Hematopoietic multipotent progenitor cell treated with erythropoietin and hydrocortisone succinate and interleukin-3 and kit ligand, for 17 days (in vitro differentiated cells): ENCODE data around the gene POLQ.
"Not testable (repeated sequence)": the region's sequence is repeated elsewhere in the genome, so short reads cannot be mapped to it uniquely, and the experiment has no call there.

ENCODE experiments used
- DNase-seq: peaks from one replicate; pipeline ENCODE4 v3.0.0-alpha.2; 2015; ENCODE audit warnings: low spot score

The POLQ gene

DNA sequence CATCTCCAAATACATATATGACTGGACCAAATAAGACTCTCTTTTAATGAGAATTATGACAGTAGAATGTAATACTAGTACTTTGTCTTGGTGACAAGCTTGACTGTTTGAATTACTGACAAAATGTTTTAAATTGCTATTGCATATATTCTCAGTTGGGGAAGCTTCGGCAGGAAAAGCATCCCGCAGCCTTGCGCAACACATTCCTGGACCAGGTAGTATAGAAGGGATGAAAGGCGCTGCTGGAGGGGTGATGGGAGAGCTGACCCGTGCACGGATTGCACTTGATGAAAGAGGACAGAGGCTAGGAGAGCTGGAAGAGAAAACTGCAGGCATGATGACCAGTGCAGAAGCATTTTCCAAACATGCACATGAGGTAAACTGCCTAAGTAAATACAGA, 127.6 kb downstream of the POLQ start:
- DNase-seq: no peak

DNA sequence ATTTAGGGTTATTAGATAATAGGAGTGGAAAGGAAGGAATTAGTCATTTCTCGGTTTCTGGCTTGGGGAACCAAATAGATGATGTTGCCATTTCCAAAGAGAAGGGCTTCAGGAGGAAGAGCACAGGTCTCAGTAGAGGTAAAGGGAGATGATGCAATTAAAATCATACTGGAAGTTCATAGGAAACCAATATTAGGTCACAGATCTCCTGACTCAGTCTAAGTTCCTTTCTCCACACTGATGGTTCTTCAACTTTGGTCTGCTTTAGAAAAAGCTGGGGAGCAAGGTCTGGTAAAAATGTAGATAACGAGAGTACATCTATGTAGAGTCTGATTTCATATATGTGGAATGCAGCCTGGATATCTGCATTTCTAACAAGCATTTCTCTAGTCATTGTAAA, 130.9 kb downstream of the POLQ start:
- no peak for DNase-seq

DNA sequence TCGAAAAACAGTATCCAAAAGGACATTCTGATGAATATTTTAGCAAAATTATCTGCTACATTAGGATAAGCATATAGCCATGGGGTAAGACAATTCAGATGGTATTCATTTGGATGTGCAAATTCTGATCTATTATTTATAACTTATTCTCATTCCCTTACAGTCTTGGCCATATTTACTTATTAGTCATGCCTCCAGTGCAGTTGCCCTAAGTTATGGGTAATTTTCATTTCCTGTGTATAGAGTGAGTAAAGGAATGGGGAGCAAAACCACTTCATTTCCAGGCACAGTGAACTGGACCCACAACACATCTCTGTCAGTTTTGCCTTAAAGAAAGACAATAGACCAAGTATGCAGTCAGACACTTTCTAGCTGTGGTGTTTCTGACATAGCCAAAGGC, 134.3 kb downstream of the POLQ start:
- DNase-seq: no peak

- DNase-seq: no peak
Observed at GRCh38 chr3:121405631-121406030, 140.2 kb downstream of the POLQ start.

GRCh38 chr3:121399820-121400219, 146.0 kb downstream of the POLQ start:
- DNase-seq: no peak

GRCh38 chr3:121398051-121398450, 147.7 kb downstream of the POLQ start:
- not testable (repeated sequence) for DNase-seq

DNA sequence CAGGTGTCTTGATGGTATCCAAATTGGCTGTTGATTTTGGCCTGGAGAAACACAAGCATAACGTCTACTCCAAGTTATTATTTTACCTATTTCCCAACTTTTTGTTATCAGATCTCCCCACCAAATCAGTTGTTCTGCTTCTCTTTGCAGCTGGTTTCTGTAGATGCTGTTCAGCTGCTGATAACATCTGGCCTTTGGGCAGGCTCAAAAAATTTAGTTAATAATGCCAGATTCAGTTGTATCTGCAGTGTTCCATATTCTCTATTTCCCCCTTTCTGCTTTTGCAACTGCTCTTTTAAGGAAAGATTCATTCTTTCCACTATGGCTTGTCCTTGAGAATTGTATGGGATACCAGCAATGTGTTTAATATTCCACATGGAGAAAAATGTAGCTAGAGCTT, 149.8 kb downstream of the POLQ start:
- DNase-seq: not testable (repeated sequence)

DNA sequence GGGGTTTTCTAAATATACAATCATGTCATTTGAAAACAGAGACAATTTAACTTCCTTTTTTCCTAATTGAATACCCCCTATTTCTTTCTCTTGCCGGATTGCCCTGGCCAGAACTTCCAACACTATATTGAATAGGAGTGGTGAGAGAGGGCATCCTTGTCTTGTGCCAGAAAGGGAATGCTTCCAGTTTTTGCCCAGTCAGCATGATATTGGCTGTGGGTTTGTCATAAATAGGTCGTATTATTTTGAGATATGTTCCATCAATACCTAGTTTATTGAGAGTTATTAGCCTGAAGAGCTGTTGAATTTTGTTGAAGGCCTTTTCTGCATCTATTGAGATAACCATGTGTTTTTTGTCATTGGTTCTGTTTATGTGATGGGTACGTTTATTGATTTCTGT, 157.5 kb downstream of the POLQ start:
- not testable (repeated sequence) for DNase-seq
